Neural cell (in vitro differentiated cells): ENCODE measurements around the gene POU2F2. TPM values are rescaled to one million over a fixed set of nuclear protein-coding genes. Genes with fewer than 3 reads are reported as not detected.

Experiments used
- H2AFZ ChIP-seq: fragments of 200-600, 300-800 bp; sonication (generic), shearing (Covaris generic); 2 replicates; pipeline ENCODE4 v1.6.0; 2014; ENCODE audit warnings: low read depth, mild to moderate bottlenecking, antibody characterized with exemption, low read length, moderate library complexity
- H3F3A ChIP-seq: fragments of 200-600 bp; shearing (Covaris generic); 2 replicates; pipeline ENCODE4 v1.6.1; 2016; ENCODE audit warnings: mild to moderate bottlenecking, moderate library complexity, mixed read lengths, antibody characterized with exemption, low read length; ENCODE audit not compliant: insufficient read depth, poor library complexity, severe bottlenecking
- H3K27ac ChIP-seq: fragments of 200-600, 300-800 bp; sonication (generic), shearing (Covaris generic); 2 replicates; pipeline ENCODE4 v1.5.1; 2014; ENCODE audit warnings: mild to moderate bottlenecking, low read length, moderate library complexity
- H3K27me3 ChIP-seq: fragments of 300-800, 200-600 bp; sonication (generic), shearing (Covaris generic); 2 replicates; pipeline ENCODE4 v1.6.0; 2014; ENCODE audit warnings: mild to moderate bottlenecking, low read depth, low read length, moderate library complexity; ENCODE audit not compliant: insufficient read depth
- H3K36me3 ChIP-seq: fragments of 300-800, 200-600 bp; sonication (generic), shearing (Covaris generic); 2 replicates; pipeline ENCODE4 v1.5.1; 2014; ENCODE audit warnings: mild to moderate bottlenecking, antibody characterized with exemption, low read length, moderate library complexity; ENCODE audit not compliant: insufficient read depth
- H3K4me2 ChIP-seq: fragments of 300-800, 200-600 bp; sonication (generic), shearing (Covaris generic); 2 replicates; pipeline ENCODE4 v1.6.0; 2014; ENCODE audit warnings: mild to moderate bottlenecking, low read length
- H3K4me3 ChIP-seq: fragments of 300-800, 200-600 bp; sonication (generic), shearing (Covaris generic); 2 replicates; pipeline ENCODE4 v1.5.1; 2014; ENCODE audit warnings: mild to moderate bottlenecking, low read length, moderate library complexity
- H3K79me2 ChIP-seq: fragments of 200-600 bp; shearing (Covaris generic); replicated peaks from 2 replicates; pipeline ENCODE4 v1.6.0; 2014; ENCODE audit warnings: mild to moderate bottlenecking, low read length, moderate library complexity; ENCODE audit not compliant: insufficient read depth
- H3K9ac ChIP-seq: fragments of 300-800, 200-600 bp; sonication (generic), shearing (Covaris generic); 2 replicates; pipeline ENCODE4 v1.6.1; 2016; ENCODE audit warnings: mild to moderate bottlenecking, low read length, mixed read lengths
- H3K9me2 ChIP-seq: fragments of 200-600 bp; shearing (Covaris generic); 2 replicates; pipeline ENCODE4 v1.6.1; 2016; ENCODE audit warnings: mild to moderate bottlenecking, low read length, mixed read lengths; ENCODE audit not compliant: insufficient read depth
- H3K9me3 ChIP-seq: fragments of 200-600, 300-800 bp; sonication (generic), shearing (Covaris generic); 2 replicates; pipeline ENCODE4 v1.6.1; 2016; ENCODE audit warnings: mild to moderate bottlenecking, mixed run types, low read length, moderate library complexity, mixed read lengths
- H4K20me1 ChIP-seq: fragments of 200-600 bp; shearing (Covaris generic); 2 replicates; pipeline ENCODE4 v1.6.1; 2016; ENCODE audit warnings: mild to moderate bottlenecking, mixed run types; ENCODE audit not compliant: insufficient read depth
- CTCF ChIP-seq: fragments of 450-650 bp; IDR thresholded peaks from 2 replicates; pipeline ENCODE4 v1.5.1; 2014; ENCODE audit warnings: antibody characterized with exemption, mild to moderate bottlenecking, moderate library complexity; ENCODE audit not compliant: poor library complexity, severe bottlenecking
- EP300 ChIP-seq: fragments of 450-650 bp; conservative IDR thresholded peaks from 2 replicates; pipeline ENCODE4 v1.6.1; 2014; ENCODE audit warnings: antibody characterized with exemption, mild to moderate bottlenecking, moderate library complexity; ENCODE audit not compliant: poor library complexity, severe bottlenecking
- EZH2 ChIP-seq: fragments of 200-600, 300-800 bp; shearing (Covaris generic), sonication (generic); IDR thresholded peaks from 2 replicates; pipeline ENCODE4 v1.6.1; 2014; ENCODE audit warnings: antibody characterized with exemption, low read length, borderline replicate concordance, mild to moderate bottlenecking; ENCODE audit not compliant: insufficient read depth, poor library complexity, severe bottlenecking
- MXI1 ChIP-seq: fragments of 450-650 bp; conservative IDR thresholded peaks from 2 replicates; pipeline ENCODE4 v1.6.1; 2014; ENCODE audit warnings: antibody characterized with exemption, mild to moderate bottlenecking; ENCODE audit not compliant: poor library complexity, severe bottlenecking
- POLR2AphosphoS5 ChIP-seq: IDR thresholded peaks from 2 replicates; pipeline ENCODE4 v1.6.1; 2012
- RAD21 ChIP-seq: fragments of 450-650 bp; conservative IDR thresholded peaks from 2 replicates; pipeline ENCODE4 v1.6.1; 2014; ENCODE audit warnings: antibody characterized with exemption, mild to moderate bottlenecking, moderate library complexity
- REST ChIP-seq: IDR thresholded peaks from 2 replicates; pipeline ENCODE4 v1.6.1; 2012; ENCODE audit warnings: borderline replicate concordance
- SMC3 ChIP-seq: fragments of 450-650 bp; conservative IDR thresholded peaks from 2 replicates; pipeline ENCODE4 v1.6.1; 2014; ENCODE audit warnings: antibody characterized with exemption, mild to moderate bottlenecking, moderate library complexity; ENCODE audit not compliant: poor library complexity
- TAF1 ChIP-seq: IDR thresholded peaks from 2 replicates; pipeline ENCODE4 v1.6.1; 2012; ENCODE audit warnings: low read depth
- polyA plus RNA-seq: library from polyadenylated mRNA; depleted of rRNA; stranded (reverse); fragments of >200 nt; gene quantifications from 2 replicates; pipeline ENCODE4 v1.2.3, GENCODE V29; 2014

The POU2F2 gene
- polyA plus RNA-seq, 1 donor from 2014 or later = 7.7 TPM

- H2AFZ ChIP-seq = no peak overlapping the region
- H4K20me1 ChIP-seq = no peaks in the 10 kb centered on the region
- no peak overlapping the region for H3K9ac ChIP-seq
- no peaks in the 10 kb centered on the region for H3K27me3 ChIP-seq
- H3F3A ChIP-seq = no peaks in the 10 kb centered on the region
- no peak for TF ChIP-seq MXI1
- no peak for TF ChIP-seq CTCF
- no peak for TF ChIP-seq SMC3
- TF ChIP-seq POLR2AphosphoS5 = no peak
- TF ChIP-seq REST = no peak
- TF ChIP-seq EP300 = no peak
- TF ChIP-seq RAD21 = no peak
- no peak for TF ChIP-seq EZH2
- TF ChIP-seq TAF1 = no peak
- H3K9me3 ChIP-seq = no peaks in the 10 kb centered on the region
- H3K9me2 ChIP-seq = no peaks in the 10 kb centered on the region
- H3K79me2 ChIP-seq = no peaks in the 10 kb centered on the region
- no peak overlapping the region for H3K4me3 ChIP-seq
- no peak overlapping the region for H3K4me2 ChIP-seq
- H3K27ac ChIP-seq = no peak overlapping the region
- H3K36me3 ChIP-seq = peaks cover 9% of the 10 kb centered on the region
Observed at GRCh38 chr19:42095814-42096230, 36.4 kb downstream of the POU2F2 start.

- H3K27me3 ChIP-seq = no peaks in the 10 kb centered on the region
- no peaks in the 10 kb centered on the region for H3K79me2 ChIP-seq
- H2AFZ ChIP-seq = no peak overlapping the region
- no peaks in the 10 kb centered on the region for H3K9me3 ChIP-seq
- no peaks in the 10 kb centered on the region for H3F3A ChIP-seq
- no peak for TF ChIP-seq MXI1
- no peak for TF ChIP-seq EZH2
- no peak for TF ChIP-seq POLR2AphosphoS5
- no peak for TF ChIP-seq RAD21
- no peak for TF ChIP-seq EP300
- no peak for TF ChIP-seq CTCF
- no peak for TF ChIP-seq SMC3
- TF ChIP-seq REST = no peak
- no peak for TF ChIP-seq TAF1
- no peaks in the 10 kb centered on the region for H3K9me2 ChIP-seq
- H3K4me2 ChIP-seq = no peak overlapping the region
- peaks cover 9% of the 10 kb centered on the region for H3K36me3 ChIP-seq
- no peaks in the 10 kb centered on the region for H4K20me1 ChIP-seq
- no peak overlapping the region for H3K27ac ChIP-seq
- no peak overlapping the region for H3K9ac ChIP-seq
- no peak overlapping the region for H3K4me3 ChIP-seq
Observed at GRCh38 chr19:42095142-42095813, 37.0 kb downstream of the POU2F2 start.
